Measurements from ENCODE around the gene UFM1. TPM values are rescaled to one million over a fixed set of nuclear protein-coding genes. Genes with fewer than 3 reads are reported as not detected.

Gene UFM1
- total RNA-seq, 1 donor from 2014 or later: 97.2 TPM

DNA sequence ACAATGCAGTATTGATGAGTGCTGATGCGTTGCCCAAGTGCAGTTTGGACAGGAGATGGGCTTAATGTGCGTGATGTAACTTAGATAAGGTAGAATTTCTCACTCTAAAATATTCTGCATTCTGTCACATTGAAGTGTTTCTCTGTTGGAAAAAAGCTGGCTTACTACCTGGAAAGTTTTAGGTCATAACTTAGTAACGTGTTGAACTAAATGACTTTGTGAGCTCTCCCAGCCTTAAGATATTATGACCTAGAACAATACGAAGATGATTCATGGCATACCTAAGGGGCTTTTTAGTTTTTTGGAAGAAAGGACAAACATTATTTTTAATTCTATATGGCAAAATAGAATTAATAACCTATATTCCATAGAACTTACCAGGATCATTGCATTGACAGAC, 9.0 kb downstream of the UFM1 start:
- Histone ChIP-seq H3K79me2 (ENCODE audit: insufficient read depth, low read length) (peaks cover 32% of the 10 kb centered on the region), H3K9ac (ENCODE audit: low read length) (no peak overlapping the region), H3K4me2 (ENCODE audit: low read length) (no peak overlapping the region), H2AFZ (ENCODE audit: low read depth, low read length) (no peak overlapping the region), H3K4me1 (ENCODE audit: insufficient read depth, low read length) (no peaks in the 10 kb centered on the region), H3K9me3 (ENCODE audit: insufficient read depth, low read depth, low read length) (no peaks in the 10 kb centered on the region), H3K27ac (ENCODE audit: low read depth, low read length) (no peak overlapping the region), H3K36me3 (ENCODE audit: insufficient read depth, low read length) (peaks cover 75% of the 10 kb centered on the region), H3K4me3 (ENCODE audit: insufficient read depth, low read depth, low read length) (no peak overlapping the region), H4K20me1 (ENCODE audit: insufficient read depth, low read length) (peaks cover 21% of the 10 kb centered on the region), H3K27me3 (ENCODE audit: insufficient read depth, low read length) (no peaks in the 10 kb centered on the region)
- DNase-seq (ENCODE audit: low read depth) (no peak), FAIRE-seq (no peak)
- Mint-ChIP-seq H3K36me3 (ENCODE audit: low read depth, unreplicated experiment) (peaks cover 2% of the 10 kb centered on the region), H3K4me1 (ENCODE audit: low read depth, unreplicated experiment) (no peaks in the 10 kb centered on the region), H3K27me3 (ENCODE audit: low read depth, unreplicated experiment) (no peaks in the 10 kb centered on the region), H3K27ac (ENCODE audit: unreplicated experiment) (no peak overlapping the region), H3K4me3 (ENCODE audit: unreplicated experiment) (no peak overlapping the region), H3K9me3 (ENCODE audit: unreplicated experiment) (no peaks in the 10 kb centered on the region)
- no peak for TF ChIP-seq EZH2 (IDR thresholded peaks at IDR 0.05; ENCODE audit: insufficient read depth, low read length)
- no peak for TF ChIP-seq CTCF (IDR thresholded peaks at IDR 0.05; ENCODE audit: insufficient read depth, low read depth, low read length)

GRCh38 chr13:38361542-38362262, 12.1 kb downstream of the UFM1 start:
- peaks cover 8% of the 10 kb centered on the region for H4K20me1 ChIP-seq (ENCODE audit: insufficient read depth, low read length)
- TF ChIP-seq CTCF (IDR thresholded peaks at IDR 0.05; ENCODE audit: insufficient read depth, low read depth, low read length) (no peak), EZH2 (IDR thresholded peaks at IDR 0.05; ENCODE audit: insufficient read depth, low read length) (no peak)
- no peak overlapping the region for H3K9ac ChIP-seq (ENCODE audit: low read length)
- H3K79me2 ChIP-seq (ENCODE audit: insufficient read depth, low read length): peaks cover 8% of the 10 kb centered on the region
- H3K36me3 ChIP-seq (ENCODE audit: insufficient read depth, low read length): peaks cover 46% of the 10 kb centered on the region
- H2AFZ ChIP-seq (ENCODE audit: low read depth, low read length): no peak overlapping the region
- DNase-seq (ENCODE audit: low read depth) (no peak), FAIRE-seq (peak; percentile 47)
- no peaks in the 10 kb centered on the region for H3K9me3 Mint-ChIP-seq (ENCODE audit: unreplicated experiment)
- no peaks in the 10 kb centered on the region for H3K27me3 ChIP-seq (ENCODE audit: insufficient read depth, low read length)
- no peak overlapping the region for H3K27ac Mint-ChIP-seq (ENCODE audit: unreplicated experiment)
- H3K4me3 Mint-ChIP-seq (ENCODE audit: unreplicated experiment): no peak overlapping the region
- no peak overlapping the region for H3K27ac ChIP-seq (ENCODE audit: low read depth, low read length)
- H3K4me1 Mint-ChIP-seq (ENCODE audit: low read depth, unreplicated experiment): no peaks in the 10 kb centered on the region
- H3K27me3 Mint-ChIP-seq (ENCODE audit: low read depth, unreplicated experiment): no peaks in the 10 kb centered on the region
- H3K9me3 ChIP-seq (ENCODE audit: insufficient read depth, low read depth, low read length): no peaks in the 10 kb centered on the region
- H3K36me3 Mint-ChIP-seq (ENCODE audit: low read depth, unreplicated experiment): no peaks in the 10 kb centered on the region
- no peak overlapping the region for H3K4me3 ChIP-seq (ENCODE audit: insufficient read depth, low read depth, low read length)
- H3K4me2 ChIP-seq (ENCODE audit: low read length): no peak overlapping the region
- H3K4me1 ChIP-seq (ENCODE audit: insufficient read depth, low read length): no peaks in the 10 kb centered on the region

GRCh38 chr13:38363219-38363618, 13.6 kb downstream of the UFM1 start:
- no peak overlapping the region for H3K4me3 Mint-ChIP-seq (ENCODE audit: unreplicated experiment)
- no peak overlapping the region for H3K27ac Mint-ChIP-seq (ENCODE audit: unreplicated experiment)
- H3K9me3 Mint-ChIP-seq (ENCODE audit: unreplicated experiment): no peaks in the 10 kb centered on the region

More at GRCh38 chr13:38363219-38363618, 13.6 kb downstream of the UFM1 start:
- Histone ChIP-seq H3K27me3 (ENCODE audit: insufficient read depth, low read length) (no peaks in the 10 kb centered on the region), H3K36me3 (ENCODE audit: insufficient read depth, low read length) (peaks cover 33% of the 10 kb centered on the region), H4K20me1 (ENCODE audit: insufficient read depth, low read length) (peaks cover 3% of the 10 kb centered on the region), H3K79me2 (ENCODE audit: insufficient read depth, low read length) (peaks cover 3% of the 10 kb centered on the region), H2AFZ (ENCODE audit: low read depth, low read length) (no peak overlapping the region), H3K4me2 (ENCODE audit: low read length) (no peak overlapping the region), H3K4me1 (ENCODE audit: insufficient read depth, low read length) (no peaks in the 10 kb centered on the region), H3K9me3 (ENCODE audit: insufficient read depth, low read depth, low read length) (no peaks in the 10 kb centered on the region), H3K27ac (ENCODE audit: low read depth, low read length) (no peak overlapping the region), H3K4me3 (ENCODE audit: insufficient read depth, low read depth, low read length) (no peak overlapping the region), H3K9ac (ENCODE audit: low read length) (no peak overlapping the region)
- FAIRE-seq (no peak), DNase-seq (ENCODE audit: low read depth) (no peak)
- H3K4me1 Mint-ChIP-seq (ENCODE audit: low read depth, unreplicated experiment): no peaks in the 10 kb centered on the region
- H3K36me3 Mint-ChIP-seq (ENCODE audit: low read depth, unreplicated experiment): no peaks in the 10 kb centered on the region
- TF ChIP-seq EZH2 (IDR thresholded peaks at IDR 0.05; ENCODE audit: insufficient read depth, low read length) (no peak), CTCF (IDR thresholded peaks at IDR 0.05; ENCODE audit: insufficient read depth, low read depth, low read length) (no peak)
- H3K27me3 Mint-ChIP-seq (ENCODE audit: low read depth, unreplicated experiment): no peaks in the 10 kb centered on the region

All from astrocyte (in vitro differentiated cells and primary cell).